ENCODE measurements around the gene NRN1L. TPM values are rescaled to one million over a fixed set of nuclear protein-coding genes. Genes with fewer than 3 reads are reported as not detected.

The NRN1L gene
- total RNA-seq, 1 experiment from 2014 or later: not detected

DNA sequence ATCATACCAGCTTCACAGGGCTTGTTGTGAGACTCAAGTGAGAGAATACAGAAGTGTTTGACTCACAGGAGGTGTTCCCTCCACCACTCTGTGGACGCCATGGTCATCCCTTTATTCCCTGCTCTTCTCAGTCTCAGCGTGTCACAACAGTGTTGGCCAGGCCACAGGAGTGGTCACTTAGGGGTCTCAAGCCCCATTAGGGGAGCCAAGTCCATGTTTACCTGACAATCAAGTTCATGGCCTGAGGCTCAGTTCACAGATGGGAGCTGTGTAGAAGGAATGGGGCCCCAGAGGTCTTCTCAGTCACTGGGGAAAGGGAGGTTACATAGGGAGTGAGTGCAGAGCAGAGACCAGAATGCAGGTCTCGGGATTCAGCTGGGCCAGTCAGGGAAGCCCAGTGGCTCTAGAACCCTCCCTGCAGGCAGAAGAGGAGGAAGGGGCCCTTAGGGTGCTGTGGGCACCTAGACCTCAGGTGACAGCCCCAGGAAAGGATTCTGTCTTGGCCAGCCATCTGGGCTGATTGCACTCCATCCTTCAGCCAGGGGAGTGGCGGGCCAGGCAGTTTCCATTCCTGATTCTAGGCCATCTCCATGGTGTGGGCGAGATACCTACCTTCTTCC lies 27.6 kb upstream of the NRN1L start:
- no peaks in the 10 kb centered on the region for H3K27me3 ChIP-seq (ENCODE audit: low read length)
- DNase-seq (no peak), ATAC-seq (no peak)
- H3K36me3 ChIP-seq (ENCODE audit: low read depth, low read length): peaks cover 10% of the 10 kb centered on the region
- H3K9me3 ChIP-seq (ENCODE audit: low read length): no peaks in the 10 kb centered on the region
- POLR2A ChIA-PET (ENCODE audit: unreplicated experiment): interaction anchor here (0.6 kb wide), 1 partner anchor 947 kb away, joined by 7 read pairs; no protein-coding TSS in a partner anchor
- peaks cover 41% of the 10 kb centered on the region for H3K4me1 ChIP-seq (ENCODE audit: insufficient read depth, low read length)
- intact Hi-C loops (cut with micrococcal nuclease): no loop called here
- H4K20me1 ChIP-seq (ENCODE audit: low read length): peaks cover 7% of the 10 kb centered on the region; the same call in 1 of the 2 replicates
- peaks cover 96% of the 10 kb centered on the region for H3K79me2 ChIP-seq (ENCODE audit: low read length)
- H3K4me2 ChIP-seq (ENCODE audit: low read length): peak overlapping the region; percentile 75
- no peak overlapping the region for H2AFZ ChIP-seq (ENCODE audit: low read length)
- CTCF ChIA-PET: interaction anchor here (0.7 to 1.1 kb wide), 2 partner anchors 14 to 41 kb away, joined by 4 to 5 read pairs; no protein-coding TSS in a partner anchor
- TF ChIP-seq, protein P1, sequence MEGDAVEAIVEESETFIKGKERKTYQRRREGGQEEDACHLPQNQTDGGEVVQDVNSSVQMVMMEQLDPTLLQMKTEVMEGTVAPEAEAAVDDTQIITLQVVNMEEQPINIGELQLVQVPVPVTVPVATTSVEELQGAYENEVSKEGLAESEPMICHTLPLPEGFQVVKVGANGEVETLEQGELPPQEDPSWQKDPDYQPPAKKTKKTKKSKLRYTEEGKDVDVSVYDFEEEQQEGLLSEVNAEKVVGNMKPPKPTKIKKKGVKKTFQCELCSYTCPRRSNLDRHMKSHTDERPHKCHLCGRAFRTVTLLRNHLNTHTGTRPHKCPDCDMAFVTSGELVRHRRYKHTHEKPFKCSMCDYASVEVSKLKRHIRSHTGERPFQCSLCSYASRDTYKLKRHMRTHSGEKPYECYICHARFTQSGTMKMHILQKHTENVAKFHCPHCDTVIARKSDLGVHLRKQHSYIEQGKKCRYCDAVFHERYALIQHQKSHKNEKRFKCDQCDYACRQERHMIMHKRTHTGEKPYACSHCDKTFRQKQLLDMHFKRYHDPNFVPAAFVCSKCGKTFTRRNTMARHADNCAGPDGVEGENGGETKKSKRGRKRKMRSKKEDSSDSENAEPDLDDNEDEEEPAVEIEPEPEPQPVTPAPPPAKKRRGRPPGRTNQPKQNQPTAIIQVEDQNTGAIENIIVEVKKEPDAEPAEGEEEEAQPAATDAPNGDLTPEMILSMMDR (conservative IDR thresholded peaks at IDR 0.05; ENCODE audit: low read depth, low read length): no peak
- TF ChIP-seq EZH2phosphoT487 (IDR thresholded peaks at IDR 0.05; ENCODE audit: borderline replicate concordance, low read length): no peak
- TF ChIP-seq EZH2 (IDR thresholded peaks at IDR 0.05; ENCODE audit: low read length, unreplicated experiment): no peak
- H3F3A ChIP-seq (ENCODE audit: low read length, unreplicated experiment): no peaks in the 10 kb centered on the region
- peak overlapping the region; percentile 52 for H3K9ac ChIP-seq (ENCODE audit: low read length)
- H3K9me2 ChIP-seq (replicated peaks; ENCODE audit: low read length): no peaks in the 10 kb centered on the region
- peak overlapping the region; percentile 97 for H3K27ac ChIP-seq (ENCODE audit: low read length)
- H3K4me3 ChIP-seq (ENCODE audit: low read length): no peak overlapping the region
- BruUV-seq (replicated peaks): no TSS peak

DNA sequence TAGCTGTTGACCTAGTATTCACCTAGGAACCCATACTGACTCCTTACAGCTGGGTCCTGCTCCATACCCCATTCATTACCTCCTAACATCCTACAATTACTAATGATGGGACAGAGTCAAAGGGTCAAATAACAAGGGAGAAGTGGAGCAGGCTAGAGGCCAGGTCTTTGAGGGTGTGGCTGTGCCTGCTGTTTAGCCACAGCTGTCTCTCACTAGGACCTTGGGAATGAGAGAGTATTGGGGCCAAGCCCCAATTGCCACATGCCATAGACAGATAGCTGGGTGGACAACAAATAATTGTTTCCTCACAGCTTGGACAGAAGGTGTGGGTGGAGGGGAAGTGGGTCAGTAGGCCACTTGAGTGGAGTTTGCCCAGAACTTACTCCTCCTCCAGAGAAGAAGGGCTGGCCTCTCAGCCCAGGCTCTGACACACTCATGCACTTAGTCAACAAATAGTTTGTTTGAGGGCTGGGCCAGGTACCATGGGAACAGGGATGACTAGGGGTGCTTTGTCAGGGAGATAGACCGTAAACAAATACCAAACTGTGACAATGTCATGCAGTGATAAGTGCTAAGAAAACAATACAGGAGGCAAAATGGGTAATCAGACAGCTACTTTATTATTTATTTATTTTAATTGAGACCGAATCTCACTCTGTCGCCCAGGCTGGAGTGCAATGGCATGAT lies 27.0 kb upstream of the NRN1L start:
- peak overlapping the region; percentile 97 for H3K27ac ChIP-seq (ENCODE audit: low read length)
- ATAC-seq: peak; percentile 95
- H3F3A ChIP-seq (ENCODE audit: low read length, unreplicated experiment): no peaks in the 10 kb centered on the region
- BruUV-seq (replicated peaks): TSS peak; percentile 63
- H3K79me2 ChIP-seq (ENCODE audit: low read length): peaks cover 97% of the 10 kb centered on the region
- H3K9ac ChIP-seq (ENCODE audit: low read length): peak overlapping the region; percentile 81
- no peak overlapping the region for H3K4me3 ChIP-seq (ENCODE audit: low read length)
- ChIA-PET CTCF (interaction anchor here (0.7 to 1.1 kb wide), 2 partner anchors 14 to 41 kb away, joined by 4 to 5 read pairs; no protein-coding TSS in a partner anchor), POLR2A (ENCODE audit: unreplicated experiment) (no interaction called here)
- peaks cover 41% of the 10 kb centered on the region for H3K4me1 ChIP-seq (ENCODE audit: insufficient read depth, low read length)
- no peaks in the 10 kb centered on the region for H3K9me2 ChIP-seq (replicated peaks; ENCODE audit: low read length)
- TF ChIP-seq, protein P1 (conservative IDR thresholded peaks at IDR 0.05; ENCODE audit: low read depth, low read length): no peak
- TF ChIP-seq EZH2phosphoT487 (IDR thresholded peaks at IDR 0.05; ENCODE audit: borderline replicate concordance, low read length): no peak
- TF ChIP-seq EZH2 (IDR thresholded peaks at IDR 0.05; ENCODE audit: low read length, unreplicated experiment): no peak
- no peaks in the 10 kb centered on the region for H3K9me3 ChIP-seq (ENCODE audit: low read length)
- no peak overlapping the region for H2AFZ ChIP-seq (ENCODE audit: low read length)
- no peaks in the 10 kb centered on the region for H3K27me3 ChIP-seq (ENCODE audit: low read length)
- DNase-seq: peak; percentile 95
- peaks cover 10% of the 10 kb centered on the region for H3K36me3 ChIP-seq (ENCODE audit: low read depth, low read length)
- H4K20me1 ChIP-seq (ENCODE audit: low read length): peaks cover 7% of the 10 kb centered on the region; the same call in 1 of the 2 replicates
- intact Hi-C loops (cut with micrococcal nuclease): no loop called here
- H3K4me2 ChIP-seq (ENCODE audit: low read length): peak overlapping the region; percentile 75
